Ishikawa (cell line): ENCODE measurements around the gene IFNA13.

Experiments used
- CEBPB ChIP-seq: IDR thresholded peaks from 2 replicates; pipeline ENCODE4 v1.6.1; 2012
- CREB1 ChIP-seq: IDR thresholded peaks from 2 replicates; pipeline ENCODE4 v1.6.1; 2012; ENCODE audit warnings: low read depth
- EP300 ChIP-seq: IDR thresholded peaks from 2 replicates; pipeline ENCODE4 v1.6.1; 2012; ENCODE audit warnings: borderline replicate concordance
- FOXM1 ChIP-seq: IDR thresholded peaks from 2 replicates; pipeline ENCODE4 v1.6.1; 2012; ENCODE audit warnings: low read depth, borderline replicate concordance
- MAX ChIP-seq: IDR thresholded peaks from 2 replicates; pipeline ENCODE4 v1.6.1; 2012
- NFIC ChIP-seq: IDR thresholded peaks from 2 replicates; pipeline ENCODE4 v1.6.1; 2012
- RAD21 ChIP-seq: IDR thresholded peaks from 2 replicates; pipeline ENCODE4 v1.6.1; 2012; ENCODE audit warnings: low read depth
- REST ChIP-seq: IDR thresholded peaks from 2 replicates; pipeline ENCODE4 v1.6.1; 2012; ENCODE audit warnings: low read depth, mild to moderate bottlenecking
- TAF1 ChIP-seq: IDR thresholded peaks from 2 replicates; pipeline ENCODE4 v1.6.1; 2012; ENCODE audit warnings: low read depth, mild to moderate bottlenecking
- TCF12 ChIP-seq: IDR thresholded peaks from 2 replicates; pipeline ENCODE4 v1.6.1; 2012; ENCODE audit warnings: low read depth
- TEAD4 ChIP-seq: IDR thresholded peaks from 2 replicates; pipeline ENCODE4 v1.6.1; 2012
- USF1 ChIP-seq: IDR thresholded peaks from 2 replicates; pipeline ENCODE4 v1.6.1; 2012
- YY1 ChIP-seq: IDR thresholded peaks from 2 replicates; pipeline ENCODE4 v1.6.1; 2012; ENCODE audit warnings: low read depth
- ZBTB7A ChIP-seq: IDR thresholded peaks from 2 replicates; pipeline ENCODE4 v1.6.1; 2012; ENCODE audit warnings: low read depth

Gene IFNA13

GRCh38 chr9:21320465-21320864 is 47.4 kb downstream of the IFNA13 start:
- TF ChIP-seq EP300 (no peak), CEBPB (no peak), TEAD4 (no peak), USF1 (no peak), MAX (no peak), TCF12 (no peak), ZBTB7A (no peak), RAD21 (no peak), CREB1 (no peak), REST (no peak), NFIC (no peak), TAF1 (no peak), YY1 (no peak), FOXM1 (no peak)

- TF ChIP-seq RAD21 (peak; percentile 66), MAX (no peak)
Observed at GRCh38 chr9:21317956-21318923, 49.6 kb downstream of the IFNA13 start.
